ENCODE data around the gene SLC6A3. TPM values are rescaled to one million over a fixed set of nuclear protein-coding genes. Genes with fewer than 3 reads are reported as not detected.

The SLC6A3 gene
- total RNA-seq, 1 donor from 2014 or later: not detected

DNA sequence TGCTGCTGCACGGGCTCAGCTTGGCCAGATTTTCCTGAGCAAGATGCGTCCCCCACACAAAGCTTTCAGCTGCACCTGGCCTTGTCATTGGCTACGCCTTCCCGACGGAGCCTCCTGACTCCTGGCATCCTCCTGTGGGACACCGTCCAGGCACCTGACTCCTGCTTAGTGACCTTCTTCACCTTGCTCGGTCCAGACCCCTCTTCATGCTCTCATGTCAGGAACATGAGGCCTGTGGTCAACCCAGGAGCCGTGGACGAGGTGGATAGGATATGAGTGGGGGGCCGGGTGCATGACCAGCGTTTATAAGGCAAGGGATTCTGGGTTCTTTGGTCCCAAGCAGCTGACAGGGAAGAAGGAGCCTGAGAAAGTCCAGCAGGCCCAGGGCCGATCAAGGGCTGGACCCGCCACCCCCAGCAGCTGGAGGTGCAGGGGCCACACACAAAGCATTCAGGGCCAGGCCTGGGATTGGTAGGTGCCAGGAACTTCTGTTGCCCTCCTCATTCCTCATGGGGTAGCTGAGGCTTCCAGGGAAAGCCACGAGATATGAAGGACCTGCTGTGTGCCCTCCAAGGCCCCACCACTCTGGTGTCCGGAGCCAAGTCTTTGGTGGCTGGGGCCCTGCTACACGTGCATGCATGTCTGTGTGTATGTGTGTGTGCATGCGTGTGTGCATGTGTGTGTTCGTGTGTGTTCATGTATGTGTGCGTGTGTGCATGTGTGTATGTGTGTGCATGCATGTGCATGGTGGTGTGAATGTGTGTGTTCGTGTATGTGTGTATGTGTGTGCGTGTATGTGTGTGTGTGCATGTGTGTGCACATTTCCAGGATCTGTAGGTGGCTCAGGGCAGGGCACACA is 34.9 kb downstream of the SLC6A3 start:
- FAIRE-seq: no peak
- no peak for DNase-seq (ENCODE audit: low spot score in 2 of 2)

DNA sequence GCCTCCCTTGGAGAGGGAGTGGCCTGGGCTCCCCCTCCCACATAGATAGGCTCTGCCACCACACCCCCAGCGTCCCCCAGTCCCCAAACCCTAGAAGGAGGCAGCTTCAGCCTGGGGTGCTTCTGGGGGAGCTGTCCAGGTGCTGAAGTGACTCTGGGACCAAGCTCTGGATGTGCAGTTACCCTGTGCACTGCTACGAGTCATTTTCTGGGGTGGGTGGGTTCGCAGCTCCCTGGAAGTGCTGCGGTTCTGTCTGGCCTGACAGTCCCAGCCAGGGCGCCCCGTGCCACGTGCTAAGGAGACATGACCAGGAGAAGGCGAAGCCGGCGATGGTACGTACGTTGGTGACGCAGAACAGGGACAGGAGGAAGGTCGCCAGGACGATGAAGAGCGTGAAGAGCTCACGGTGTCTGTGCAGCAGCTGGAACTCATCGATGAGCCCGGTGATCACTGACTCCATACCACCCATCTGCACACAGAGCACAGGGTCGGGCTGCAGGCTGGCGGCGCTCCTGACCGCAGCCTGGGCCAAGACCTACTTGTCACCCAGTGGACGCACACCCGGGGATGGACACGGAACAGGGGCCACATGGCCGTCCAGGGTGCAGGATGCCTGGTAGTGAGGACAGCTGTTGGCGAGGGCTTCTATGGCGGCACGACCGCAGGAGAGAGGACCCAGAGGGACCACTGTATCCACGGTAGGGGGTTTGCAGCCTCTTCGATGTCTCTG is 35.7 kb downstream of the SLC6A3 start:
- DNase-seq (ENCODE audit: low spot score in 2 of 2) (no peak), FAIRE-seq (no peak)

DNA sequence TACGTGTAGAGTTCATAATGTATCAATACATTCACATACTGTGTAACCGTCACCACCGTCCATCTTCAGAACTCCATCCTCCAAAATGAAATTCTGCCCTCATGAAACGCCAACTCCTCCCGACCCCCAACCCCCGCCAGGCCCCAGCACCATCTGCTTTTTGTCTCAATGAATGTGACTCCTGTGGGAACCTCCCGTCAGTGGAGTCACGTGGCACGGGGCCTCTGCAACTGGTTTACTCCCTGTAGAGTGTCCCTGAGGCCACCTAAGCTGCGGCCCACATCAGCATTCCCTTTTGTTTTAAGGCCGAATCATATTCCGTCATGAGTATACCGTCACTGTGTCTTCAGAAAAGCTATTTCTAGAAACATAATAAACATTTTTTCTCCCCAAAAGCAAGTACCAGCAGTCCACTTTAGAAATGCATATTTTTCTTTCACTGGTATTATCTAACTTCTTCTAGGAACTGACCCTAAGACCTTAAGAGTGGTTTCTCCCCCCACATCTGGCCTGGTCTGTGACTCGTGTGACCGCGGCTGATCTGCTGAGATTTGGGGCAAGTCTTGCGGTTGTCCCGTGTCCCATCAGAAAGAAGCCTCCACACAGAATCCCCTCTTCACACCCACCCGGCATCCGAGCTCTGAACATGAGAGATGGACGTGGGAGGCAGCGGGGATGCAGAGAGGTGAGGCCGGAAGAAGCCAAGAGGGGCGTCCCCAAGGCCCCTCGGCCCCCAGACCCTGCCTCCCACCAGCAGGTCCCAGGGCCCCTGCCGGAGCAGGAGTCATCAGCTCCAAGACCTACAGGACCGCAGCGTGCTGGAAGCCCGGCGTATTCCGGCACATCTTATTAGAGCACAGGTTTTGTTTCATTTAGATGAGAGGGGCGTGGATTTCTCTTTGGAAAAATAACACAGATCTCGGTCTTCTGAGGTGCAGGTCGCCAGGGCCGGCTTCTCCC is 38.3 kb downstream of the SLC6A3 start:
- FAIRE-seq (no peak), DNase-seq (ENCODE audit: low spot score in 2 of 2) (no peak)

DNA sequence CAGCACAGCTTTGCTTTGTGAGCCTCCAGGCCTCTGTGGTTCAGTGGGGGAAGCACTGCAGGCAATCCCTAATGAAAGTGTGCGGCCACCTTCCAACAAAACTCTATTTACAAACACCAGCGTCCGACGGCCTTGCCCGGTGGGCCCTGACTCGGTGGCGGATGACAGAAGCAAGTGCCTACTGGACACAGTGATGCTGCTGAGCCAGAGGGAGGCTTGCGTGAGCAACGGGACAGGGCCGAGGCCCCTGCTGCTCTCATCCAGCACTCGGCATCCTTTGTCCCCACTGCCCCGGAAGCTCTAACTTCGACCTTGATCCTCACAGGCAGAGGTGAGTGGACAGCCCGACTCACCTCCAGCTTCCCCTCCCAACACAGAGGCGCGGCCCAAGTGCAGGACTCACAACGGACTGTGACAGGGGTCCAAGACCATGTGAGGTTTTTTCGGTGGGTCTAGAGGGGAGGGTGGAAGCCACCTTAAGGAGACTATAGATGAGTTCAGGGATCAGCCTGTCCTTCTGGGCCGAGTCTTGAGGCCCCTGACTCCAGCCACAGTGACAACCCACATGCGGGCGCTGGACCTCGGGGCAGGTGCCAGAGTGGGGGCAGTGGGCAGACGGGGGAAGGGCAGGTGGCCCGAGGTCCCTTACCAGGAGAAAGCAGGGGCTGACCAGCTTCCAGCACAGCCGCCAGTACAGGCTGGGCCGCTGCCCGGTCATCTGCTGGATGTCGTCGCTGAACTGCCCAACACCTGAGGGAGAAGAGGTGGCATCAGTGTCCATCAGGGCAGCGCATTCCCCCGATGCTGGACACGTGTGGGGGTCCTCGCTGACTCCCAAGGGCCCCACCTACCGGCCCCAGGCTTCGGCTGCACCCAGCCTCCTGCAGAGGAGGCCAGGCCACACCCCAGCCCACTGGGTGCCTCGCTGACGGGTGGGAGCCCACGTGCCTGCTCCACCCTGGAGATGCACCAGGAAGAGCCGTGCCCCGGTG is 39.4 kb downstream of the SLC6A3 start:
- FAIRE-seq (no peak), DNase-seq (ENCODE audit: low spot score in 2 of 2) (no peak)

- no peak for FAIRE-seq
- no peak for DNase-seq (ENCODE audit: low spot score in 2 of 2)
Observed at GRCh38 chr5:1405121-1405520, 40.1 kb downstream of the SLC6A3 start.

- FAIRE-seq: no peak
Observed at GRCh38 chr5:1404062-1404461, 41.2 kb downstream of the SLC6A3 start.

GRCh38 chr5:1402611-1403255 is 42.5 kb downstream of the SLC6A3 start:
- no peak for DNase-seq (ENCODE audit: low spot score in 2 of 2)

More at GRCh38 chr5:1404062-1404461, 41.2 kb downstream of the SLC6A3 start:
- DNase-seq (ENCODE audit: low spot score in 2 of 2): no peak

DNA sequence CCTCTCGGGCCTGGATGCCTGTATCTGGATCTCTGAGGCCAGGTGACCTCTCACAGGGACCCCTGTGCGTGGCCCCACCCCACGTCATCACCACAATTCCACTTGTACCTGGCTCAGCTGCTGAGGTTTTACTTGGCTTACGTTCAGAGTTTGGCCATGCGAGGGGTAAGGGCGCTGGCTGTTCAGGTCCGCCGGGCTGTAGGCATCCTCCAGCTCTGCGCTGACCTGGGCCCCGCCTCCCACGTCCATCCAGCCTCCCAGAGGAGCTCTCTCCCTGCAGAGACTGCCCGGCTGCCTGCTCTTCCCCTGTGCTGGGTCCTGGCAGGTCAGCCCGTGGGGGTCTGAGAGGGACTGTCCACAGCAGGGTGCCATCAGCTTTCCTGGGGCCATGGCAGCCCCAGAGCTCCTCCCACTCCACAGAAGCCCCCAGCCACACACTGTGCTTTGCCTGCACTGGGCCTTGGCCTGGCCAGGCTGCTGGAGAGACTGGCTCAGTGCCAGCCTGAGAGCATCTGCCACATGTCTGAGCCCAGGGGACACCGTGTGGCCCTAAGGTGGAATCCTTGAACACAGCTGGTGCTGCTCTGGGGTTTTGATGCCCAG is 43.6 kb downstream of the SLC6A3 start:
- DNase-seq (ENCODE audit: low spot score in 2 of 2): no peak
- FAIRE-seq: no peak

More at GRCh38 chr5:1402611-1403255, 42.5 kb downstream of the SLC6A3 start:
- no peak for FAIRE-seq

DNA sequence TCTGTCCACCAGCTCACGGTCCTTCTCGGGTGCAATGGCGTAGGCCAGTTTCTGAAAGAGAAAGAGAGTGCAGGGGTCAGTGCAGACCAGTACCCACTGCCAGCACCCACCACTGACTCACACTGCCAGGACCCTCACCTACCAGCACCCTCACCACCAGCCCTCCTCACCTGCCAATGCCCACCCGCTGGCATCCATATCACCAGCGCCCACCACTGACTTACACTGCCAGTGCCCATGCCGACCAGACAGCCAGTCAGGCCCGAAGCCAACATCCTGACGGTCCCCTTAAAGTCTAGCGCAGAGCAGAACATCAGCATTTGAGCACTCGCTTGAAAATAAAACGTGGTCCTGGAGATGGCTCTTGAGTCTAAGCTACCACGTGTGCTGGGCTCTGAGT is 44.3 kb downstream of the SLC6A3 start:
- FAIRE-seq (no peak), DNase-seq (ENCODE audit: low spot score in 2 of 2) (no peak)

DNA sequence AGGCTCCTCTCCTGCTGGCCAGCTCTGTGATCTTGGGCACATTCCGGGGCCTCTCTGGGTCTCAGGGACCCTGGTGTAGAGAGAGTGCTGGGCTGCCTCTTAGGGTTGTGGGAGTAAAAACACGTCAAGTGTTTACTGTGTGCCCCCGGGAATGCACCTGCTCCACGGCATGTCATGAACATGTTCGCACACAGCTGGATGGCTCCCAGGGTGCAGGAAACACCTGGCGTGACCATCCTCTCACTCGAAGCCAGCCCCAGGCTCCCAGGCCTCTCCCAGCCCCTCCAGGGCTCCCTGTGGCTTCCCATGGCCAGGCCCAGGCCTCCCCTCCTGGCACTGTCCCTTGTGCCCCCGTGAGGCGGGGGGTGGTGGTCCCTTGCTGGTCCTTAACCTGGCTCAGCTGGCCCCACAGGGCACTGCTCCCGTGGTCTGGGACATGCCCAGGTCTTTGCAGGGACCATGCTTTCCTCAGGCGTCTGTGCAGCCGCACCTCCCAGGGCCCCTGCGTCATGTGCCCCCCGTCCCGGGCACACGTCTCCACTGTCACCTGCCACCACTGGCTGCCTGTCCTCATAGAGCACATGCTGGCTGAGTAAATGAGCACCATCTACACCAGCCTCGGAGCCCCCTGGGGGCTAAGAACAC is 44.9 kb downstream of the SLC6A3 start:
- DNase-seq (ENCODE audit: low spot score in 2 of 2) (no peak), FAIRE-seq (no peak)

DNA sequence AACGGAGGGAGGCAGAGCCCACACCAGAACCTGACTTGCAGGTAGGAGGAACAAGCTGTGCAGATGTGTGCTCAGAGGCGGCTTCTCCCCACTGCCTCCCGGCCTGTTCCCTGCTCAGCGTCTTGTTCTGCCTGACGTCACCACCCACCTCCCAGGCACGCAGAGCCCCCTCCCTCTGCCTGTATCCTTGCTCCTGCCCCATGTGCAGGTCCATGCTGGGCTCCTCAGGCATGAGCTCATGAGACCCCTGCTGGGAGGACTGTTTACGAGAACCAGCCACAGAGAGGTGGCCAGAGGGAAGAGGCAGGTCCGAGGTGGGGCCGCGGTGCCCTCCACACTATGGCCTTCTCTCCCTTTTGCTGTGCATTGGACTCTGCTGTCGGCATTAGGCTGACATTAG is 45.5 kb downstream of the SLC6A3 start:
- no peak for FAIRE-seq
- no peak for DNase-seq (ENCODE audit: low spot score in 2 of 2)

GRCh38 chr5:1396293-1396816 is 48.9 kb downstream of the SLC6A3 start:
- FAIRE-seq: no peak

GRCh38 chr5:1394881-1395860 is 50.1 kb downstream of the SLC6A3 start:
- DNase-seq (ENCODE audit: low spot score in 2 of 2) (no peak), FAIRE-seq (no peak)

More at GRCh38 chr5:1396293-1396816, 48.9 kb downstream of the SLC6A3 start:
- DNase-seq (ENCODE audit: low spot score in 2 of 2): no peak

- FAIRE-seq: no peak
- DNase-seq (ENCODE audit: low spot score in 2 of 2): no peak
Observed at GRCh38 chr5:1393571-1394501, 51.4 kb downstream of the SLC6A3 start.

GRCh38 chr5:1392801-1393565 is 52.3 kb downstream of the SLC6A3 start:
- no peak for DNase-seq (ENCODE audit: low spot score in 2 of 2)

More at GRCh38 chr5:1392801-1393565, 52.3 kb downstream of the SLC6A3 start:
- FAIRE-seq: no peak
